SK-N-SH treated with all-trans-retinoic acid at 6 μM for 48 hours (cell line): ENCODE measurements around the gene MAML2.

Source experiments
- CSDC2 ChIP-seq: fragments of 250-450 bp; sonication (Bioruptor Pico); IDR thresholded peaks from 2 replicates; pipeline ENCODE4 v1.5.0; 2020; ENCODE audit warnings: mild to moderate bottlenecking, moderate library complexity
- TCF4 ChIP-seq: fragments of 250-450 bp; sonication (Bioruptor Pico); IDR thresholded peaks from 2 replicates; pipeline ENCODE4 v1.8.0; 2021; ENCODE audit warnings: mild to moderate bottlenecking, moderate library complexity, borderline replicate concordance
- TOX ChIP-seq: fragments of 250-450 bp; sonication (Bioruptor Pico); IDR thresholded peaks from 2 replicates; pipeline ENCODE4 v1.8.0; 2021; ENCODE audit warnings: mild to moderate bottlenecking, moderate library complexity, borderline replicate concordance
- ZC3H10 ChIP-seq: fragments of 250-450 bp; sonication (Bioruptor Pico); IDR thresholded peaks from 2 replicates; pipeline ENCODE4 v1.5.1; 2021; ENCODE audit warnings: mild to moderate bottlenecking, moderate library complexity
- ZFP3 ChIP-seq: fragments of 250-450 bp; sonication (Bioruptor Pico); IDR thresholded peaks from 2 replicates; pipeline ENCODE4 v1.5.0; 2020; ENCODE audit warnings: mild to moderate bottlenecking, moderate library complexity
- ZFP30 ChIP-seq: fragments of 450-650 bp; formaldehyde crosslinking; IDR thresholded peaks from 2 replicates; pipeline ENCODE4 v1.5.0; 2022; ENCODE audit warnings: mild to moderate bottlenecking, moderate library complexity
- ZNF8 ChIP-seq: fragments of 450-650 bp; formaldehyde crosslinking; IDR thresholded peaks from 2 replicates; pipeline ENCODE4 v1.5.0; 2020; ENCODE audit warnings: mild to moderate bottlenecking, moderate library complexity
- TF ChIP-seq, protein P1 (sequence below): fragments of 250-450 bp; sonication (Bioruptor Pico); IDR thresholded peaks from 2 replicates; pipeline ENCODE4 v1.8.0; 2021; ENCODE audit warnings: low read depth, mild to moderate bottlenecking, moderate library complexity, borderline replicate concordance
- TF ChIP-seq, protein P2 (sequence below): fragments of 250-450 bp; sonication (Bioruptor Pico); IDR thresholded peaks from 2 replicates; pipeline ENCODE4 v1.5.0; 2020; ENCODE audit warnings: mild to moderate bottlenecking, moderate library complexity
- TF ChIP-seq, protein P3 (sequence below): fragments of 250-450 bp; sonication (Bioruptor Pico); IDR thresholded peaks from 2 replicates; pipeline ENCODE4 v1.5.1; 2020; ENCODE audit warnings: low read depth, mild to moderate bottlenecking, moderate library complexity
- TF ChIP-seq, protein P4 (sequence below): fragments of 250-450 bp; sonication (Bioruptor Pico); IDR thresholded peaks from 2 replicates; pipeline ENCODE4 v1.8.0; 2020; ENCODE audit warnings: mild to moderate bottlenecking, moderate library complexity, borderline replicate concordance

DNA sequence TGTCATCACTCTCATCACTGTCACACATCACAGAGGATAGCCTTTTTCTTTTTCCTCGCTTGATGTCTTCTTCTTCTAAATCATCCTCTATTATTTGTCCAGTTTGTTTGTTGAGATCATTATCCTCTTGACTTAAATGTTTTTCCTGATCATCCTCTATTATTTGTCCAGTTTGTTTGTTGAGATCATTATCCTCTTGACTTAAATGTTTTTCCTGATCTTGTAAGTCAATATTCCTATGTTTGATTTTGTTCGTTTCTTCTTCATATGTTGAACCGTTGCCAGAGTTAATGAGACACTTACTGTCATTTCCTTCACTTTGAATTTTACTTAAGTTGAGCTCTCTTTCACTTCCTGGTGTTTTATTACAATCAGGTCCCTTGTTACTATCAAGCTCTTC, 41.2 kb upstream of the MAML2 start:
- TF ChIP-seq TCF4 (CRISPR knock-in tag): no peak
- TF ChIP-seq ZFP30 (CRISPR knock-in tag): no peak
- no peak for TF ChIP-seq ZC3H10 (CRISPR knock-in tag)
- TF ChIP-seq, protein P1, sequence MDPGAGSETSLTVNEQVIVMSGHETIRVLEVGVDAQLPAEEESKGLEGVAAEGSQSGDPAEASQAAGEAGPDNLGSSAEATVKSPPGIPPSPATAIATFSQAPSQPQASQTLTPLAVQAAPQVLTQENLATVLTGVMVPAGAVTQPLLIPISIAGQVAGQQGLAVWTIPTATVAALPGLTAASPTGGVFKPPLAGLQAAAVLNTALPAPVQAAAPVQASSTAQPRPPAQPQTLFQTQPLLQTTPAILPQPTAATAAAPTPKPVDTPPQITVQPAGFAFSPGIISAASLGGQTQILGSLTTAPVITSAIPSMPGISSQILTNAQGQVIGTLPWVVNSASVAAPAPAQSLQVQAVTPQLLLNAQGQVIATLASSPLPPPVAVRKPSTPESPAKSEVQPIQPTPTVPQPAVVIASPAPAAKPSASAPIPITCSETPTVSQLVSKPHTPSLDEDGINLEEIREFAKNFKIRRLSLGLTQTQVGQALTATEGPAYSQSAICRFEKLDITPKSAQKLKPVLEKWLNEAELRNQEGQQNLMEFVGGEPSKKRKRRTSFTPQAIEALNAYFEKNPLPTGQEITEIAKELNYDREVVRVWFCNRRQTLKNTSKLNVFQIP (CRISPR knock-in tag): no peak
- TF ChIP-seq, protein P2, sequence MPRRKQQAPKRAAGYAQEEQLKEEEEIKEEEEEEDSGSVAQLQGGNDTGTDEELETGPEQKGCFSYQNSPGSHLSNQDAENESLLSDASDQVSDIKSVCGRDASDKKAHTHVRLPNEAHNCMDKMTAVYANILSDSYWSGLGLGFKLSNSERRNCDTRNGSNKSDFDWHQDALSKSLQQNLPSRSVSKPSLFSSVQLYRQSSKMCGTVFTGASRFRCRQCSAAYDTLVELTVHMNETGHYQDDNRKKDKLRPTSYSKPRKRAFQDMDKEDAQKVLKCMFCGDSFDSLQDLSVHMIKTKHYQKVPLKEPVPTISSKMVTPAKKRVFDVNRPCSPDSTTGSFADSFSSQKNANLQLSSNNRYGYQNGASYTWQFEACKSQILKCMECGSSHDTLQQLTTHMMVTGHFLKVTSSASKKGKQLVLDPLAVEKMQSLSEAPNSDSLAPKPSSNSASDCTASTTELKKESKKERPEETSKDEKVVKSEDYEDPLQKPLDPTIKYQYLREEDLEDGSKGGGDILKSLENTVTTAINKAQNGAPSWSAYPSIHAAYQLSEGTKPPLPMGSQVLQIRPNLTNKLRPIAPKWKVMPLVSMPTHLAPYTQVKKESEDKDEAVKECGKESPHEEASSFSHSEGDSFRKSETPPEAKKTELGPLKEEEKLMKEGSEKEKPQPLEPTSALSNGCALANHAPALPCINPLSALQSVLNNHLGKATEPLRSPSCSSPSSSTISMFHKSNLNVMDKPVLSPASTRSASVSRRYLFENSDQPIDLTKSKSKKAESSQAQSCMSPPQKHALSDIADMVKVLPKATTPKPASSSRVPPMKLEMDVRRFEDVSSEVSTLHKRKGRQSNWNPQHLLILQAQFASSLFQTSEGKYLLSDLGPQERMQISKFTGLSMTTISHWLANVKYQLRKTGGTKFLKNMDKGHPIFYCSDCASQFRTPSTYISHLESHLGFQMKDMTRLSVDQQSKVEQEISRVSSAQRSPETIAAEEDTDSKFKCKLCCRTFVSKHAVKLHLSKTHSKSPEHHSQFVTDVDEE: no peak
- TF ChIP-seq, protein P3, sequence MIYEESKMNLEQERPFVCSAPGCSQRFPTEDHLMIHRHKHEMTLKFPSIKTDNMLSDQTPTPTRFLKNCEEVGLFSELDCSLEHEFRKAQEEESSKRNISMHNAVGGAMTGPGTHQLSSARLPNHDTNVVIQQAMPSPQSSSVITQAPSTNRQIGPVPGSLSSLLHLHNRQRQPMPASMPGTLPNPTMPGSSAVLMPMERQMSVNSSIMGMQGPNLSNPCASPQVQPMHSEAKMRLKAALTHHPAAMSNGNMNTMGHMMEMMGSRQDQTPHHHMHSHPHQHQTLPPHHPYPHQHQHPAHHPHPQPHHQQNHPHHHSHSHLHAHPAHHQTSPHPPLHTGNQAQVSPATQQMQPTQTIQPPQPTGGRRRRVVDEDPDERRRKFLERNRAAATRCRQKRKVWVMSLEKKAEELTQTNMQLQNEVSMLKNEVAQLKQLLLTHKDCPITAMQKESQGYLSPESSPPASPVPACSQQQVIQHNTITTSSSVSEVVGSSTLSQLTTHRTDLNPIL: no peak
- no peak for TF ChIP-seq TOX
- no peak for TF ChIP-seq CSDC2
- no peak for TF ChIP-seq ZFP3
- TF ChIP-seq ZNF8 (CRISPR knock-in tag): no peak
- TF ChIP-seq, protein P4, sequence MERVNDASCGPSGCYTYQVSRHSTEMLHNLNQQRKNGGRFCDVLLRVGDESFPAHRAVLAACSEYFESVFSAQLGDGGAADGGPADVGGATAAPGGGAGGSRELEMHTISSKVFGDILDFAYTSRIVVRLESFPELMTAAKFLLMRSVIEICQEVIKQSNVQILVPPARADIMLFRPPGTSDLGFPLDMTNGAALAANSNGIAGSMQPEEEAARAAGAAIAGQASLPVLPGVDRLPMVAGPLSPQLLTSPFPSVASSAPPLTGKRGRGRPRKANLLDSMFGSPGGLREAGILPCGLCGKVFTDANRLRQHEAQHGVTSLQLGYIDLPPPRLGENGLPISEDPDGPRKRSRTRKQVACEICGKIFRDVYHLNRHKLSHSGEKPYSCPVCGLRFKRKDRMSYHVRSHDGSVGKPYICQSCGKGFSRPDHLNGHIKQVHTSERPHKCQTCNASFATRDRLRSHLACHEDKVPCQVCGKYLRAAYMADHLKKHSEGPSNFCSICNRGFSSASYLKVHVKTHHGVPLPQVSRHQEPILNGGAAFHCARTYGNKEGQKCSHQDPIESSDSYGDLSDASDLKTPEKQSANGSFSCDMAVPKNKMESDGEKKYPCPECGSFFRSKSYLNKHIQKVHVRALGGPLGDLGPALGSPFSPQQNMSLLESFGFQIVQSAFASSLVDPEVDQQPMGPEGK (CRISPR knock-in tag): no peak
